HG02852 (cell line): ENCODE data around the gene KIAA0513.

Experiments
- ATAC-seq: cut with Tn5 transposase; IDR thresholded peaks from one replicate; pipeline ENCODE4 v1.9.1; 2021; ENCODE audit warnings: mild to moderate bottlenecking, moderate library complexity; ENCODE audit not compliant: unreplicated experiment

Gene KIAA0513

GRCh38 chr16:85142129-85142513 is 114.5 kb downstream of the KIAA0513 start:
- ATAC-seq, result no peak

GRCh38 chr16:85142771-85143211 is 115.2 kb downstream of the KIAA0513 start:
- no peak for ATAC-seq
